NCI-H526 (cell line): ENCODE data around the gene CACNG3.
"Not testable (repeated sequence)": the region's sequence is repeated elsewhere in the genome, so short reads cannot be mapped to it uniquely, and the experiment has no call there.

ENCODE experiments used
- DNase-seq, 2 experiments: peaks; one replicate each; lab custom pipeline; 2025; lab: John Stamatoyannopoulos, UW

Gene CACNG3

DNA sequence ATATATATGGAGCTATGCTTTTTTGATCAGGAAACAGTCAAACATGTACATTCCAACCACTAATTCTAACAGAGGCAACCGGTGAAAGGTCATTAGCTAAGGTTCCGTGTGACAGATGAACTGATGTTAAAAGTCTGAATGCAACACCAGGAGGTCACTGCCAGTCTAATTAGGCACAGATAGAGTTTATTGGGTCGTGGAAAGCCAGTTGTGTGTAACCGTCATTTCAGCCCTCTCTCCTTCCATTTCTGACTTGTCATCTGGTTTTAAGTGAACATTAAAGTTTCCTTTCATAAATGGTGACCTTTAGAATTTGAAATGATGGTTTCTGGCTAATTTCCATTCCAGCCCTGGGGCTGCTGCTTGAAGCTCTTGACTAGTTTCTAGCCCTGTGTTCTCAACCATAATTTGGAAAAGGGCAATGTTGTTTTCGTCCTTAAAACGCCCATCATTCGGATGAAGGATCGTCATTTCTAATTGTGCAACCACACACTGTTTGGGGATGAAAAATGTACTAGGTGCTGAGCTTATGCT lies 23.9 kb downstream of the CACNG3 start:
- DNase-seq = no peak

DNA sequence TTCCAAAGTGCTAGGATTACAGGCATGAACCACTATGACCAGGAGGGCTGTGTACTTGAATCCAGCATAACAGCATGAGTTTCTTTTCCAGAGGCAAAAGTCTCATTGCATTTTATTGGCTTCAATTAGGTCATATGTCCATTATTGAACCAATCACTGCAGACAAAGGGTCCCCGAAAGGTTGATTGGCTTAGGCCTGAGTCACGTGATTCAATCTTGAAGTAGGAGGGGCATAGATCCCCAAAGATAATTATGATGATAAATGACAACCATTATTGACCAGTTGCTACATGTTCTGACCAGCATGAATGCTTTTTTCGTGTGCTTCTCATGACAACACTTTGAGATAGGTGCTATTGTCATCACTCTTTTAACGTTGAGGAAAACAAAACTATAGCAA lies 25.3 kb downstream of the CACNG3 start:
- DNase-seq = no peak

DNA sequence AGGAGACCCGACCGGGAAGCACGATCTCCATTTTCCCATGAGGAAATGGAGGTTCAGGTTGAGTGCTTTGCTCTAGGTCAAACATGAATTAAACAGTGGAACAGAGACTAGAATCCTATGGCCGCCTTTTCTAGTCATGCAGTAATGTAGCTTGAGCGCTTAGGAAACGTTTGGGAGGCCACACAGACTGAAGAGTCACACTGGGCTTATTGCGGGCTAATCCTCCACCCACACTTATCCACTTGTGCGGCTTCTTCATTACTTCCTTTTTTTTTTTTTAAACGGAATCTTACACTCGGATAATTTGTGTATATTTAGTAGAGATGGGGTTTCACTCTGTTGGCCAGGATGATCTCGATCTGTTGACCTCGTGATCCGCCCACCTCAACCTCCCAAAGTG lies 26.0 kb downstream of the CACNG3 start:
- no peak for DNase-seq

DNA sequence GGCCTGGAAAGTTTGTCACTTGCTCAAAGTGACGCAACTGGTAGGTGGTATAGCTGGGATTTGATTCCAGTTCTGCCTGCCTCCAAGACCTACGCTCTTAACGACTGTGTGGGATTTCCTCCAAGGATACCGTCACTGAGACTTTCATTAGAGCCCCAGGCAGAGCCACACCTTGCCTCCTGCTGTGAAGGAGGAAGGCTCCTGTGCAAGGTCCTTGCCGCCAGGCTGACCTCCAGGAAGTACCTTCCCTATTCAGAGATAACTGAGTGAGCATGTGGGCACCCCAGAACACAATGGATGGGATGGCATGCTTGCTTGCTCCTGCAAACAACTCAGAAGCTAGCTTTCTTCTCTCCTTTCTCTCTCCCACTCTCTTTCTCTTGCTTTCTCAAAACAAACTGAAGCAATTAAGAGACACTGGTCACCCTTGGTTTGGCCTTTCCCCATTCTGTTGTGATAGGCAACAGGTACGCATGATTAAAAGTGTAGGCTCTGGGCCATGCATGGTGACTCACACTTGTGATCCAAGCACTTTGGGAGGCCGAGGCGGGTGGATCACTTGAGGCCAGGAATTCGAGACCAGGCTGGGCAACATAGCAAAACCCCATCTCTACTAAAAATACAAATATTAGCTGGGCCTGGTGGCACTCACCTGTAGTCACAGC lies 30.7 kb downstream of the CACNG3 start:
- no peak for DNase-seq

DNA sequence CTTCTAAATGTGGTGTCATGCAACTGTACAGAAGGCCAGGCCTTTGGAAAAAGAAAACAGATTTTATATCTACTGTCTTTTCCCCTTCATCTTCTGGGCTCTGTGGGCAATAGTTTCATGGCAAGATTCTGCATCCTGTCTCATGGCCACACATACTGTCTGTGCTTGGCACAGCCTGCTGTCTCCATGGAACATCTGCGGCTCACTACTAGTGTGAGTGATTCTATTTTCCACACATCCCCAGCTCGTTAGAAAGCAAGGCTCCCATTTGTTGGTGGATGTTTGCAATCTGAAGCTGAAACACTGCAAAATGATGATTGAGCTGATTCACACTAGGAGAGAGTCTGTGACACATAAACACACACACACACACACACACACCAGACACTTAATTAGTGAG lies 32.4 kb downstream of the CACNG3 start:
- no peak for DNase-seq

DNA sequence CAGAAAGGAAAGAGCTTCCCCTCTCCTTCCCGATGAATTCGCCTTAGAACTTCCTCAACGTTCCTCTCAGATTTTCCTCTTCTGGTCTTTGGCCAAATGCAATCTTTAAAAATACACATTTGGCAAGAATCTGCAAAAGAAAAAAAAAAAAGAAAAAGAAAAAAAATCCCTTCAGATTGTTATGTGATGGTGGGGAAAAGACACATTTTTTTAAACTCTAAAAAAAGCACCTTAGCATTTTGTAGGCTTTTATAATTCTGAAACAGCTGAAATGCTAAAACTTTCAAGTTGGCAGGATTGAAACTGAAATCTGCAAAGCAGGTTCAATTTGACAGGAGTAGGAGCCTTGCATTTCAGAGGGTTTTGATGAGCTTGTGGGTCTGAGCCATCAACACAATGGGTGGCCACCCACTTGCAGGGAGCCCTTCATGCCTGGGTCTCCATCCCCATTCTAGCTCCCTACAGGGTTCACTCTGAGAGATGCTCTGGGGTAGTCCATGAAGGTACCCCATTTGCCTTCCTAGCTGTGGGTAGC lies 33.1 kb downstream of the CACNG3 start:
- DNase-seq = no peak

DNA sequence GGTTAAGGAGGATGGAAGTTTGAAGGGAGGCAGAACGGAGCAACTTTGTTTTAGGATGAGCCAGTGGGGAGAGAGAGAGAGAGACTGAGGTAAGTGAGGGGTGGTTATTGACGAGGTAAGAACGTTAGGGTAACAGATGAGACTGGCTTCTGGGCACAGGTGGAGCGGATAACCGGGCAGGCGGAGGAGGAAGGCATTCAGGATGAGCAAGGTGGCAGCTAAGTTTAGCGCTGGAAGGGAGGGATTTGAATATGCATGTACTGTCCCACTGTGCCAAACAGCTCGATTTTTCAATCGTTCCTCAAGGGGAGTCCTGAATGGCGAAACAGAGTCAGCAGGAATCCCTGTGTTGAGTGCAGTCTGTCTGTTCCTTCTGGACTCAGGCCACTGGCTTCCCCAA lies 35.8 kb downstream of the CACNG3 start:
- no peak for DNase-seq

DNA sequence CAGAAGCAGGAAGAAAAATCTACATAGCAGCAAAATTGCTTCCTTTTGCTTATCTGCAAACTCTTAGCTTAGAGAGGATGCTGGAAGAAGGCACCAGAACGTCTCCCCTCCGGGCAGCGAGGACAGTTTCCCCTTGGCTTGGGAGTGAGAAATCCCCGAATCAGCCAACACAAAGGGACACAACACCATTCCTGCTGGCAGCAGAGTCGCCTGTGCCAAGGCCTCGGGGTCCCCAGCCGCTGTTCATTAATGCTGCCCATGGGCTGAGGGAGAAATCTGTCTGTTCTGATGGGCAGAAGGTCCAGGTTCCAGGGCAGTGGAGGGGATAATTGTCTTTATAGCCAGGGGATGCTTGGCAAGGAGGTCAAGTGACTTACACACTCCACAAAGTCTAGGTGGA lies 38.0 kb downstream of the CACNG3 start:
- DNase-seq = no peak

DNA sequence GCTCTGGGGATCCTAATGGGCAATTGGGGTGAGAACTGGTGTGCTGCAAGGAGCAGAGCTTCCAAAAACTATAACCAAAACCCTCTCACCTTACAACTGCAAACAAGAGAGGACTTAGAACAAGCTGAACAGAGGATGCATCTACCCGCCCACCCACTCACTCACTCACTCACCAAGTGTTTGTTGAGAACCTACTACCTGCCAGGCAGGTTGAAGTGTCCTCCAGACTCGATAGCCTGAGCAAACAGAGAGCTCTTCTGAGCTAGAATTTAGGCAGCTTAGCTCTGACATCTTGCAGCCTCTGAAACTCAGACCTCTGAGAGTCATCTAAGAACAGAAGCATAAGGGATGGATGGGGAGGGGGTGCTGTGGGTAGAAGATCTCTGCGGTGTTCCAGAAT lies 41.2 kb downstream of the CACNG3 start:
- no peak for DNase-seq

DNA sequence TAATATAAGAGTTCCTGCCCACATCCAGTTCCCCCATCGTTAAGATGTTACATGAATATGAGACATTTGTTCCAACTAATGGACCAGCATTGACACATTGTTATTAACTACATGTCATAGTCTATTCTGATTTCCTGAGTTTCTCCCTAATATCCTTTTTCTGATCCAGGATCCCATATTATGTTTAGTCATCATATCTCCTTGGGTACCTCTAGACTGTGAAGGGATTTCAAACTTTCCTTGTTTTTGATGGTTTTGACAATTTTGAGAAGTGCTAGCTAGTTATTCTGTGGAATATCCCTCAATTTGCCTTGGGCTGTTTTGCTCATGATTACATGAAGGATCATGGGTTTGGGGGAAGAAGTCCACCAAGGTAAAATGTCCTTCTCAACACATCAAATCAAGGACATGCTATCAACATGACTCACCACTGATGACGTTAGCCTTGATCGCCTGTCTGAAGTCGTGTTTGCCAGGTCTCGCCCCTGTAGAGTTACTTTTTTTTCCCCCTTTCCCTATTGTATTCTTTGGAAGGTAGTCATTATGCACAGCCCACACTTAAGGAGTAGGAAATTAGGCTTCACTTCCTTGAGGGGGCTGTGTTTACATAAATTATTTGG lies 42.5 kb downstream of the CACNG3 start:
- DNase-seq = no peak

DNA sequence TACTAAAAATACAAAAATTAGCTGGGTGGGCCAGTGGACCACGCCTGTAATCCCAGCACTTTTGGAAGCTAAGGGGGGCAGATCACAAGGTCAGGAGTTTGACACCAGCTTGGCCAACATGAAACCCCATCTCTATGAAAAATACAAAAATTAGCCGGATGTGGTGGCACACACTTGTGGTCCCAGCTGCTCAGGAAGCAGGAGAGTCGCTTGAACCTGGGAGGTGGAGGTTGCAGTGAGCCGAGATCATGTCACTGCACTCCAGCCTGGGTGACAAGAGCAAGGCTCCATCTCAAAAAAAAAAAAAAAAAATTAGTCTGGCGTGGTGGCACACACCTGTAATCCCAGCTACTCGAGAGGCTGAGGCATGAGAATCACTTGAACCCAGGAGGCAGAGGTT lies 44.6 kb downstream of the CACNG3 start:
- DNase-seq = not testable (repeated sequence)

DNA sequence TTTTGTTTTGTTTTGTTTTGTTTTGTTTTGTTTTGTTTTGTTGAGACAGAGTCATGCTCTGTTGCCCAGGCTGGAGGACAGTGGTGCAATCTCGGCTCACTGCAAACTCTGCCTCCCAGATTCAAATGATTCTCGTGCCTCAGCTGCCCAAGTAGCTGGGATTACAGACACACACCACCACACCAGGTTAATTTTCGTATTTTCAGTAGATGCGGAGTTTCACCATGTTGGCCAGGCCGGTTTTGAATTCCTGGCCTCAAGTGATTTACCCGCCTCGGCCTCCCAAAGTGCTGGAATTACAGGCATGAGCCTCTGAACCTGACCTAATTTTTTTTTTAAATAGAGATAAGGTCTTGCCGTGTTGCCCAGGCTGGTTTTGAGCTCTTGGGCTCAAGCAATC lies 46.5 kb downstream of the CACNG3 start:
- DNase-seq = no peak

DNA sequence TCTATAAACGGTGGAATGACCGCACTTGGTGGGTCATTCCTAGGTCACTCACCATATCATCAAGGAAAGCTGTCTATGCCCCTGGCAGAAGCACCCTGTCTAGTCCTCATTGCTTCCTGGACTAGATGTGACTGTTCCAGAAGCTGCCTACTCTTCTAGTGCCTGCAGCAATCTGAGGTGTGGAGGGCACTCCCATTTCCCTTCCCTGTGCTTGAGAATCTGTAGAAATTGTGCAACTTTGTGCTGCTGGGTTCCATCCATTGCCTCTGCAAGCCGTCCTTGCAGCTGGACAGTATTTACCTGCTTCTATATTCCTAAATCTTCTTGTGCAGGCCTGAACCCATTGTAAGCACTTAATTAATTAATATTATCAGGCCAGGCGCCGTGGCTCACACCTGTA lies 52.1 kb downstream of the CACNG3 start:
- no peak for DNase-seq

DNA sequence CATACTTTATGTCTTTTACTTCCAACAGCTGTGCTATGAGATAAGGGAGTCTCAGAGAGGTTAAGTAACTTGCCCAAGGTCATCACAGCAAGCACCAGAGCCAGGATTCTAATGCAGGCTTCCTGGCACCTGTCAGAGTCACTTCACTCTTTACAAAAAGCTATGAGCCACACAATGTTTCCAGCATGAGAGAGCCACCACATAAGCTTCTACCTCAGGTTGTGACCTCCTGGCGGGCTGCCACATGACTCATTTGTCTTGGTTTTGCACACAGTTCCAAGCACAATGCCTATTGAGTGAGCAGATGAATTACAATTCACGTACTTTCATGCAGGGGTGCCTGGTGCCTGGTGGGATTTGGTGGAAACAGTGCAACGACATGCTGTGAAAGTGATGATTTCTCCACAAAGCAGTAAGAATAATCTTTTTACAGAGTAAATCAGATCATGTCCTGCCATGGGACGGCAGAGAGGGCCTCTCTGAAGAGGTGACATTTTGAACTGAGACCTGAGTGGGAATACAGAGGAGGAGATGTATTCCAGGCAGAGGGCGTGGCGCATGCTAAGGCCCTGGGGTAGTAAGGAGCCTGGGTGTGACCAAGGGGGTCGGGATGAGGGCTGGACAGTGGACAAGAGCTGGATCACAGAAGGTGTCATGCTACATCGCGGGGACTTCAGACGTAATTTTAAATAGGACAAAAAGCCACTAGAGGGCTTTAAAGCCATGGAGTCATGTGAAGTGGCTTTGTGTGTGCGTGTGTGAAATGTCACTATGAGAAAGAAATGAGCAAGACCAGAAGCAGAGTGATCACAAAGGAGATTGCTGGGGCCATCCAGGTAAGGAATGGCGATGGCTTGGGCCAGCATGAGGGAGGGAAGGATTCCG lies 53.4 kb downstream of the CACNG3 start:
- no peak for DNase-seq

DNA sequence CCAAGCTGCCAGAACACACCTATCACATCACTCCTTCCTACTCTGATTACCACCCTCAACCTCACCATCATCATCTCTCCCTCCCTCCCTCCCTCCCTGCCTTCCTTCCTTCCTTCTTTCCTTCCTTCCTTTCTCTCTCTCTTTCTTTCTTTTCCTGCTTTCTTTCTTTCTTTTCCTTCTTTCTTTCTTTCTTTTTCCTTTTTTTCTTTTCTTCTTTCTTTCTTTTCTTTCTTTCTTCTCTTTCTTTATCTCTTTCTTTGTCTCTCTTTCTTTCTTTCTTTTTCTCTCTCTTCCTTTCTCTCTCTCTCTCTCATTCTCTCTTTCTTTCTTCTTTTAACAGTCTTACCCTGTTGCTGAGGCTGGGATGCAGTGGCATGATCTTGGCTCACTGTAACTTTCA lies 59.2 kb downstream of the CACNG3 start:
- DNase-seq = no peak

DNA sequence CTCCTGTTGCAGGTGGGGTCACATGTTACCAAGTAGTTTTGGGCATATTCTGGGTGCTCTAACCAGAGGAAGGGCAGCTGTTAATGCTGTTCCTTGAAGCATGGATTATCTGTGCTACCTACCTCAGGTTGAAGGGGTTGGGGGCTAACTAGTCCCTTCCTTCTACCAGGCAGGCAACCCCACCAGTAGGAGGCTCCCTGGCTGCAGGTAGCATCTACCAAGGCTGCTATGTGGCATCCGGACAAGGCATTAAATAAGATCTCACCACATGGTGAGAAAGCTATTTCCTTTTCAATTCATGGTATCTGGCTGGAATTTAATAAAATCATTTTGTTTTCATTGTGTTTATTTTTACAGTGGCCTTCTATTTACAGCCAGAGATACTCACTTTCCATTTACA lies 62.5 kb downstream of the CACNG3 start:
- DNase-seq = no peak

DNA sequence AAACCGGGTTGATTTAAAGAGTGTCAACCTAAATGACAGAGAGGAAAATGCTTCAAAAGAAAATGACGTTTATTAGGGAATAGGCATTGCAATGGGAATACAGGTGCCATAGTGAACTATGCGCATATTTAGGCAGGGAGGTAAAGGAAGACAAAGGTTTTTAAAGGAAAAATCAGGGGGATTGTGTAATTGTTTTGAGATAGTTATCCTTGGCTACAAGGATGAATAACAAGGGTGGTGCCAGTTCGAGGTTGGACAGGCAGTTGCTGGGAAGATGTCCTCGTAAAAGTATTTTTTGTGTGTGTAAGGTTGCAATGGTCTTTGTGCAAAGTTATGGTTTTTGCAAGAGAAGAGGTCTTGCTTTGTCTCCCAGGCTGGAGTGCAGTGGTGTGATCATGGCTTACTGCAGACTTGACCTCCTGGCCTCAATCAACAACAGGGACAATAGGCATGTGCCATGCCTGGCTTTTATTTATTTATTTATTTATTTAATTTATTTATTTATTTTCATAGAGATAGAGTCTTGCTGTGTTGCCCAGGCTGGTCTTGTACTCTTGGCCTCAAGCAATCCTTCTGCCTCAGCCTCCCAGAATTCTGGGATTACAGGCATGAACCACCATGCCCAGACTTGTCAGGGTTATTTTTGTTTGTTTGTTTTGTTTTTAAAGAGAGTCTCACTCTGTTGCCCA lies 63.1 kb downstream of the CACNG3 start:
- no peak for DNase-seq

DNA sequence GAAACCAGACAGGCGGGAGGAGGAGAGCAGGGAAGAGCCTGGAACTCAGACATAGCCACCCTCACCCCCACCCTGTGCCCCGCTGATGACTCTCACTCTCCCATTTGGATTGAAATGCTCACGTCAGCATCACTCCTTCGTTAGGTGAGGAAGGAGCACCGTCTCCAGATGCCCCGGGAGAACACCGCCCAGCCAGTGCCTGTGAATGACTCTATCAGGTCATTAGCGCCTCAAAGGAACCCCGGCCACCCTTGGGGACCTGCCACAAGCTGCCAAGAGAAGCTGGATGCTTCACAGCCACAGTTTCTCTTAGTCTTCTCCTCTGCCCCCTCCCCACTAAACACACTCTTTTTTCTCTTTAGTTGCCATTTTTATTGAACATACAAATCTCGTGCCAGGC lies 66.0 kb downstream of the CACNG3 start:
- DNase-seq = no peak

DNA sequence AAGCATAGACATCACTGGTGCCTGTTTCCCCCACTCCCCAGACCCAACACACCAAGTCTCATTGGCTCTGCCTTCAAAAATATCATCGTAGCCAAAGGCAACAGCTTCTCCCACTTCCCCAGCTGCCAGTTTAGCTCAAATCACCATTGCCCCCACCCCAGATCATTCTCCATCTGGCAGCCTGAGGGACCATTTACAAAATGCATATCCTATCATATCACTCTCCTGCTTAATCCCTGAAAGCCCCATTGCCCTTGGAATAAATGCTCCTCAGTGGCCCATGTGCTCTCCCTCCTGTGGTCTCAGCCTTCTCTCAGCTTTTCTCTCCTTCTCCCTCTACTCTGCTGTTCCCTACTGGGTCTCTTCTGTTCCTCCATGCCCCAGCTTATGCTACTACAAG lies 68.3 kb downstream of the CACNG3 start:
- no peak for DNase-seq

DNA sequence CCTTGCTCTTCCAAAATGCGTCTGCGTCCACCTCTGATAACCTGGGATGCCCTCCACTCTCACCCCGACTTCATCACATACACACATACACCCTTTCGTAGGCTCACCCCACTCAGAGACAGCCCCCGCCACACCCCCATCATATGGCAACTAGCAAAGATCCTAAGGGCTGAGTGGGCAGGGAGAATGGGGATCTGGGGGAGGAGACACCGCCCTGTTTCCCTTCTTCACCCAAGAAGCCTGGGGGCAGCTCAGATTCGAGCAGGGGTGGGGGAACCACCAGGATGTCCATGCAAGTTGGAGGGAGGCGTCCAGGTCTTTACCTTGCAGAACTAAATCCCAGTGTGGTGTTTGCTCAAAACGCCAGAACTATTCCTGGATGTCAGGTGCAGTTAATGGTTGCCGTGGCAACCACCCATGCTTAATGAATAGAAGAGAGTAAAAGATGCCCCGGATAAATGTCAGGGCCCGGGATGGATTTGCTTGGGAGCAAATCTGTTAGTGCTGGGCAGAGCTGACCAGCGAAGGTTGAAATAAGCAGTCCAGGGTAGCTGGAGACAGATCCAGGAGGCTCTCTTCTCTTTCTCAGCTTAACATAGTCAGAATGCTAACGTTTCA lies 72.8 kb downstream of the CACNG3 start:
- DNase-seq = no peak

DNA sequence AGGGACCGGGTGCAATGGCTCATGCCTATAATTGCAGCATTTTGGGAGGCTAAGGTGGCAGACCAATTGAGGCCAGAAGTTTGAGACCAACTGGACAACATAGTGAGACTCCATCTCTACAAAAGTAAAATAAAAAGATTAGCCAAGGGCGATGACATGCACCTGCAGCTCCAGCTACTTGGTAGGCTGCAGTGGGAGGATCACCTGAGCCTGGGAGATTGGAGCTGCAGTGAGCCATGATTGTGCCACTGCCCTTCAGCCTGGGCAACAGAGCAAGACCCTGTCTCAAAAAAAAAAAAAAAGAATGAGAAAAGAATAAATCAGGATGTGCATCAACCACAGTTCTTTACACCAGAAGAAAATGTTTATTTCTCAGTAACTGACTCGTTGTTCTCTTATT lies 76.0 kb downstream of the CACNG3 start:
- DNase-seq = no peak
